Mucosa of rectum (tissue), 2 donors: ENCODE data around the gene DENND1C.

Experiments used
- H3K27ac ChIP-seq, 2 donors: one replicate each; pipeline ENCODE4 v1.7.0; 2013; ENCODE audit warnings: inconsistent platforms in 2 of 2, low read depth in 2 of 2, low read length in 2 of 2
- H3K27me3 ChIP-seq, 2 donors: one replicate each; pipeline ENCODE4 v1.7.0; 2013; ENCODE audit warnings: low read length in 2 of 2; ENCODE audit not compliant: control insufficient read depth in 2 of 2, insufficient read depth in 2 of 2
- H3K36me3 ChIP-seq, 2 donors: one replicate each; pipeline ENCODE4 v1.7.0; 2013; ENCODE audit warnings: low read length in 2 of 2; ENCODE audit not compliant: control insufficient read depth in 2 of 2, insufficient read depth in 2 of 2
- H3K4me1 ChIP-seq, 2 donors: one replicate each; pipeline ENCODE4 v1.7.0; 2013; ENCODE audit warnings: low read length in 2 of 2, mild to moderate bottlenecking in 1 of 2; ENCODE audit not compliant: control insufficient read depth in 2 of 2, insufficient read depth in 2 of 2
- H3K4me3 ChIP-seq, 2 donors: one replicate each; pipeline ENCODE4 v1.7.0; 2013; ENCODE audit warnings: low read length in 2 of 2
- H3K9ac ChIP-seq, 2 donors: one replicate each; pipeline ENCODE4 v1.7.0; 2013; ENCODE audit warnings: low read length in 2 of 2, low read depth in 1 of 2, mild to moderate bottlenecking in 1 of 2
- H3K9me3 ChIP-seq, 2 donors: one replicate each; pipeline ENCODE4 v1.7.0; 2013; ENCODE audit warnings: low read length in 2 of 2; ENCODE audit not compliant: control insufficient read depth in 2 of 2
- donor health status: healthy.
- donor health status: Normal muscosa, but diverticular disease.

The DENND1C gene

DNA sequence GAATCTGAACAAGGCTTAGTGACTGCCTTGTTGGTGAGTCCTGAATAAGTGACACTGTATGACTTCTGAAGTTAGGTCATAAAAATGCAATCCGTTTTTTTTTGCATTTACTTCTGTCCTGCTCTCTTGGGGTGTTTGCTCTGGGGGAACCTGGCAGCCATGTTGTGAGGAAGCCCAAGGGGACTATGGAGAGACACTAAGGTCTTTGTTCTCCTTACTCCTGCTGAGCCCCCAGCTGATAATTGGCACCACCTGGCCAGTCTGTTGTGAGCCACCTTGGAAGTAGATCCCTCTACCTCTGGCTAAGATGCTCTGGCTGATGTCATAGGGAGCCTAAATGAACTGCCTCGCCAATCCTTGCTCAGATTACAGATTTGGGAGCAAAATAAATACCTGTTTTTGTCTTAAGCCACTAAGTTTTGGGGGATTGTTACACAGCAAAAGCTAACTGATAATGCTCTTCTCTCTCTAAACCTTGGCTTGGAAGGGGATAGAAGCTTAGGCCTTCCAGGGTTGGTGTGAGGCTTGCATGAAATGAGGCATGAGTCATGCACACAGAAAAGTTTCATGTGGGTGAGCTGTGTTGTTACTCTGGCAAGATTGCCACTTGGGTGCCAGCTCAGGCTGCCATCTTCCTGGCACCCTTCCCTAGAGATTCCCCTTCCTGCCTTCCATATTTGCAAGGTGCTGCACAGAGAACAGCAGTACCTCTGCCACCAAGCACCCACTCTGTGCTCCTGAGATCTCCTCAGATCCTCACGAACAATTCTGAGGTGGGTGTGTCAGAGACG, 10.4 kb upstream of the DENND1C start:
- no peak overlapping the region for H3K4me3 ChIP-seq
- H3K27me3 ChIP-seq: no peaks in the 10 kb centered on the region
- no peaks in the 10 kb centered on the region for H3K4me1 ChIP-seq
- no peak overlapping the region for H3K27ac ChIP-seq
- no peaks in the 10 kb centered on the region for H3K36me3 ChIP-seq
- no peak overlapping the region for H3K9ac ChIP-seq
- H3K9me3 ChIP-seq: no peaks in the 10 kb centered on the region

DNA sequence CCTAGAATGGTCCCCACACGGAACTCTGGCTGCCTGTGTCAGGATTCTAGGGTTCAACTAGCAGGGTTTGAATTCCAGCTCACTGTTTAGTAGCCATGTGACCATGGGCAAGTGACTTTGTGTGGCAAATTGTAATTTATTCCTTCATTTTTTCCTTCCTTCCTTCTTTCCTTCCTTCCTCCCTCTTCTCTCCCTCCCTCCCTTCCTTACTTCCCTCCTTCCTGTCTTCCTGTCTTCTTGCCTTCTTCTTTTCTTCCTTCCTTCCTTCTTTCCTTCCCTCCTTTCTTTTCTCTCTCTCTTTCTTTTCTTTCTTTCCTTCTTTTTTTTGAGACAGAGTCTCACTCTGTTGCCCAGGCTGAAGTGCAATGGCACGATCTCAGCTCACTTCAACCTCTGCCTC, 8.5 kb upstream of the DENND1C start:
- Histone ChIP-seq H3K36me3 (no peaks in the 10 kb centered on the region), H3K4me3 (peak overlapping the region in 1 of 2 donors; percentile 61), H3K9me3 (no peaks in the 10 kb centered on the region), H3K27ac (no peak overlapping the region), H3K27me3 (no peaks in the 10 kb centered on the region), H3K4me1 (no peaks in the 10 kb centered on the region), H3K9ac (peak overlapping the region in 1 of 2 donors; percentile 24)

DNA sequence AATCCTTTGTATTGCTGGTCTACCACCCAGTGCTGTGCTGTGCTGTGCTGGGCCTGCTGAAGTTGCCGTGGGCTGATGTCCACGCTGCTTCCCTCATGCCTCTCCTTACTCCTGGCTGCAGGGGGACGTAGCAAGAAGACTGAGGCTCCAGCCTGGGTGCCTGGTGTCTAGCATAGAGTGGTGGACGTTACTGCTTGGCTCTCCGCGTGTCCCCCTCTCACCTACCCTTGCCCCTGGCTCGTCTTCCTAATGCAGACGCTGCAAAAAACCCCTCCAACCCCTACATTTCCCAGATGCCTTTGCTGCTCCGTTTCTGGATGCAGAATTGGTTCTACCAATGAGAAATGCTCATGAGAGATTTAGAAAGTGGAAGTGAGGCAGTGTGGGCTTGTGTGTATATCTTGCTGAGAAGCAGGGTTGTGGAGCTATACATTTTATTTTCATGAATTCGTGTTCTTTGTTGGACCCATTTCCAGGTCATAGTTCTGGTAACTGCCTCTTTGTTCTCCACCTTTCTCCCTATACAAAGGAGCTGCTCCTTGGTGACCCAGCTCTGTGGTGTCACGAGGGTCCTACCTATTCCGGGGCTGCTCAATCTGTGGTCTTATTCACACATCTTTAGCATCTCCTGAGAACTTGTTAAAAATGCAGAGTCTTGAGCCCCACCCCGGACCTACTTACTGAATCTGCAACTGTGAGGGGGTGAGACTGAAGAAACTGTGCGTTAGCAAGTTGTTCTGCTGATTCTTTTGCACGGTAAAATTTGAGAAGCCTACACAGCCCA, 7.9 kb upstream of the DENND1C start:
- Histone ChIP-seq H3K4me3 (peak overlapping the region in 1 of 2 donors; percentile 61), H3K27ac (no peak overlapping the region), H3K4me1 (no peaks in the 10 kb centered on the region), H3K36me3 (no peaks in the 10 kb centered on the region), H3K27me3 (no peaks in the 10 kb centered on the region), H3K9me3 (no peaks in the 10 kb centered on the region), H3K9ac (peak overlapping the region in 1 of 2 donors; percentile 24)

DNA sequence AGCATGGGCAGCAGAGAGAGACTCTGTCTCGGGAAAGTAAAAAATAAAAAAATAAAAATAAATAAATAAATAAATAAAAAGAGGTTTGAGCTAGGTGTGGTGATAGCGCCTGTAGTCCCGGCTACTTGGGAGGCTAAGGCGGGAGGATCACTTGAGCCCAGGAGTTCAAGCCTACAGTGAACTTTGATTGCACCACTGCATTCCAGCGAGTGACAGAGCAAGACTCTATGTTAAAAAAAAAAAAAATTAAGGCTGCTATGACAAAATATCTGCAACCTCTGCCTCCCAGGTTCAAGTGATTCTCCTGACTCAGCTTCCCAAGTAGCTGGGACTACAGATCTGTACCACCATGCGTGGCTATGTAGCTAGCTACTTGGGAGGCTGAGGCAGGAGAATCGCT, 3.2 kb upstream of the DENND1C start:
- H3K9ac ChIP-seq: no peak overlapping the region
- H3K4me1 ChIP-seq: no peaks in the 10 kb centered on the region
- no peak overlapping the region for H3K4me3 ChIP-seq
- no peak overlapping the region for H3K27ac ChIP-seq
- H3K36me3 ChIP-seq: no peaks in the 10 kb centered on the region
- no peaks in the 10 kb centered on the region for H3K9me3 ChIP-seq
- H3K27me3 ChIP-seq: no peaks in the 10 kb centered on the region

DNA sequence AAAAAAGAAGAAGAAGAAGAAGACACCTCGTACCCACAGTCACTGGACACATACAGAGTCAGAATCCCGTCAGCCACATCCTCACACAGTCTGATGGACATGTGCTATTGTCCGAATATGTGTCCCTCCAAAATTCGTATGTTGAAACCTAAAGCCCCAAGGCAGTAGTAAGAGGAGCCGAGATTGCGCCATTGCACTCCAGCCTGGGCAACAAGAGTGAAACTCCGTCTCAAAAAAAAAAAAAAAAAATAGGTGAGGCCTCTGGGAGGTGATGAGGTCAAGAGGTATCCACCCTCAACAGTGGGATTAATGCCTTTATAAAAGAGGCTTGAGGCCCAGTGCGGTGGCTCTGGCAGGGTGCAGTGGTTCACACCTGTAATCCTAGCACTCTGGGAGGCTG, 2.6 kb upstream of the DENND1C start:
- Histone ChIP-seq H3K4me1 (no peaks in the 10 kb centered on the region), H3K36me3 (no peaks in the 10 kb centered on the region), H3K9me3 (no peaks in the 10 kb centered on the region), H3K27me3 (no peaks in the 10 kb centered on the region), H3K4me3 (no peak overlapping the region), H3K27ac (no peak overlapping the region), H3K9ac (no peak overlapping the region)

DNA sequence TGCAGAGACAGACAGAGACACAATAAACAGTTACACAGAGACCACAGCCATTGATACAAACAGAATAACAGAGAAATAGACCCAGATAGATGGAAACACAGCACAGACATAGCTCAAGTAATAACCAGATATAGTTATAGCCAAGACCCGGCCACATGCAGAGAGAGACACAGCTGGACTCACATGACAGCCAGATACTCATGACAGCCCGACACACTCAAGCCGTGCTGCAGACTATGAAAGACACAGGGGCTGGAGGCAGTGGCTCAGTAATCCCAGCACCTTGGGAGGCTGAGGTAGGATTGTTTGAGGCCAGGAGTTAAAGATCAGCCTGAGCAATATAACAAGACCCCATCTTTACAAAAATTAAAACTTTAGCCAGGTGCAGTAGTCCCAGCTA, 1.6 kb upstream of the DENND1C start:
- no peak overlapping the region for H3K4me3 ChIP-seq
- no peaks in the 10 kb centered on the region for H3K27me3 ChIP-seq
- H3K36me3 ChIP-seq: no peaks in the 10 kb centered on the region
- H3K9me3 ChIP-seq: no peaks in the 10 kb centered on the region
- no peaks in the 10 kb centered on the region for H3K4me1 ChIP-seq
- no peak overlapping the region for H3K9ac ChIP-seq
- no peak overlapping the region for H3K27ac ChIP-seq

DNA sequence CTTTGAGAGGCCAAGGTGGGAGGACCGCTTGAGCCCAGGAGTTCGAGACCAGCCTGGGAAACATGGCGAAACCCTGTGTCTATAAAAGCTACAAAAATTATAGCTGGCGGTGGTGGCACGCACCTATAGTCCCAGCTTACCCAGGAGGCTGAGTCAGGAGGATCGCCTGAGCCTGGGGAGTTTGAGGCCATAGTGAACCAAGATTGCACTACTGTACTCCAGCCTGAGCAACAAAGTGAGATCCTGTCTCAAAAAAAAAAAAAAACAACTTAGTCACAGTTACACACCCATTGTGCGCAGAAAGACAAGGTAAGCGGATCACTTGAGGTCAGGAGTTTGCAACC, 728 bp upstream of the DENND1C start:
- no peaks in the 10 kb centered on the region for H3K4me1 ChIP-seq
- H3K4me3 ChIP-seq: peak overlapping the region; percentile 58 to 75
- H3K36me3 ChIP-seq: no peaks in the 10 kb centered on the region
- H3K27ac ChIP-seq: peak overlapping the region in 1 of 2 donors; percentile 71
- H3K9ac ChIP-seq: peak overlapping the region in 1 of 2 donors; percentile 70
- H3K9me3 ChIP-seq: no peaks in the 10 kb centered on the region
- H3K27me3 ChIP-seq: no peaks in the 10 kb centered on the region

DNA sequence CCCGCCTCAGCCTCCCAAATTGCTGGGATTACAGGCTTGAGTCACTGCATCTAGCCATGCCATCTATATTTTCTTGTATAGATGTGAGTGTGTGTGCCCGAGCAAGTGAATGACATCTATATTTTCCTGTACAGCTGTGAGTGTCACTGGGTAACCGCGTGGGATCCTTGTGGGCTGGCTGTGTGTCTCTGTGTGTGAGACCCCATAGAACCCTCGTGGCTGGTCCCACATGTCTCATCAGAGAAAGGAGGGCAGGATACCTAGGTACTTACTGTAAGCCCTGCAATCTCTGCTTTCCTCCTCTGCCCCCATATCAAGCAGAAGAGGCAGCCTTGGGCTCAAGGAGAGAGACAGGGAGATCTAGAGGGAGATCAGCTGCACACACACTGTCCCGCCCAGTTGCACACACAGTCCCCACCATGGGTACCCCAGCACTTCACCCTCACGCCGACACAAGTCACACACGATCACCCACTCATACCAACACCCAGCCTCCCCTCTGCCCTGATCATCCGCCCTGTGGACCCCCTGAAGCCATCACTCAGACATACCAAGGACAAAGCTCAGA, 655 bp downstream of the DENND1C start:
- Histone ChIP-seq H3K36me3 (no peaks in the 10 kb centered on the region), H3K4me3 (peak overlapping the region; percentile 58 to 75), H3K27ac (peak overlapping the region in 1 of 2 donors; percentile 71), H3K9ac (peak overlapping the region; percentile 58 to 70), H3K27me3 (no peaks in the 10 kb centered on the region), H3K4me1 (peaks cover 2 to 6% of the 10 kb centered on the region in 2 donors), H3K9me3 (no peaks in the 10 kb centered on the region)

DNA sequence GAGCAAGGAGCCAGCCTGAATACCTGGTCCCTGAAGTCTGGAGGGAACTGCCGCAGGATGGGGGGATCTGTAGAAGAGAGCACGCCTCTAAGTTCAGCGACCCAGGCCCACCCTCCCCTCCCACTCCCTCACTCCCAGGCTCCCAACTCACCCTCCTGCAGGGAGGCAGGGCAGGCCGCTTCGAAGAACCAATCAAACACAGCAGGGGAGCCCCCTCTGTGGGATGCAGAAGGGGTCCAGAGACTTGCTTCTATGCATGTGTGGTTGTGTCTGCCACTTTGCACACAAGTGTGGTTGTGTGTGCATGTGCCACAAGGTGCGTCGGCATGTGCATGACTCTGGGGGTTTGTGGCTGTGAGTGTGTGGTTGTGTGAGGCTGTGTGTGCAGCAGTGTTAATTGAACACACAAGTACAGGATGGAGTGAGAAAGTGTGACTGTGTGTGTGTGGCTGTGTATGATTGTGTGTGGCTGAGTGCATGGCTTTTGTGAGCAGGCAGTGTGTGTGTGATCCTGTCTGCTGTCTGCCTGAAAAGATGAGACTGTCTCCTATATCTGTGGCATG, 1.7 kb downstream of the DENND1C start:
- Histone ChIP-seq H3K27ac (no peak overlapping the region), H3K4me1 (peaks cover 5 to 10% of the 10 kb centered on the region in 2 donors), H3K36me3 (no peaks in the 10 kb centered on the region), H3K9me3 (no peaks in the 10 kb centered on the region), H3K4me3 (peak overlapping the region in 1 of 2 donors; percentile 15), H3K9ac (no peak overlapping the region), H3K27me3 (no peaks in the 10 kb centered on the region)

DNA sequence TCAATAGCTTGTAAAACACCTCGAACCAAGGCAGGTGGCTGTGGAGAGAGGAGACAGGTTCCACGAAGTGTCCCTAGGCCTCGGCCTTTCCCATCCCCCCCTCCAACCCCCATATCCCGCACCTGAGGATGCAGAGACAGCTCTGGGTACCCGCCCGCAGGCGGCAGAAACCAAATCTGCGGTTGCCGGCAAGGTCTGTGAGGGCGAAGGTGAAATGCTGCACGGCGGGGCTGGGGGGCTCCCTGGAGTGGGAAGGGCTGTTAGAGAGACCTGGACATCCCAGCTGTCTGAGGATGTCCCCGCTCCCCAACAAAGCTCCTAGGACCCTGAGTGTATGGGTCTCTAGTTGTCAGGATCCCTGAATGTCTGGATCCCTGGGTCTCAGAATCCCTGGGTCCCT, 2.8 kb downstream of the DENND1C start:
- no peaks in the 10 kb centered on the region for H3K27me3 ChIP-seq
- H3K36me3 ChIP-seq: no peaks in the 10 kb centered on the region

More for the DNA sequence above, 2.8 kb downstream of the DENND1C start:
- no peak overlapping the region for H3K4me3 ChIP-seq
- H3K9ac ChIP-seq: no peak overlapping the region
- peaks cover 5 to 10% of the 10 kb centered on the region in 2 donors for H3K4me1 ChIP-seq
- no peaks in the 10 kb centered on the region for H3K9me3 ChIP-seq
- no peak overlapping the region for H3K27ac ChIP-seq
